Adrenal gland (tissue), 12 donors: ENCODE results near the gene CDH11. TPM values are rescaled to one million over a fixed set of nuclear protein-coding genes. Genes with fewer than 3 reads are reported as not detected.

Source experiments
- DNase-seq, 7 donors: peaks; one replicate each; pipeline ENCODE4 v3.0.0-alpha.2; 2019 to 2020
- H3K27ac ChIP-seq, 5 donors: fragments of 200-600 bp; sonication (generic) in 4 of 5; 1 replicate in 3 of 5; 2 replicates in 2 of 5; pipeline versions ENCODE4 v1.5.1 to v1.8.0; 2016 to 2020; ENCODE audit warnings: mild to moderate bottlenecking in 1 of 5
- H3K27me3 ChIP-seq: fragments of 200-600 bp; 2 replicates; pipeline ENCODE4 v1.8.0; 2021
- H3K36me3 ChIP-seq, 2 donors: fragments of 200-600 bp; replicated peaks in 1 of 2; 1 replicate in 1 of 2; 2 replicates in 1 of 2; pipeline versions ENCODE4 v1.5.1 to v1.8.0; 2018 to 2022
- H3K4me1 ChIP-seq, 2 donors: fragments of 200-600 bp; replicated peaks in 1 of 2; 1 replicate in 1 of 2; 2 replicates in 1 of 2; pipeline versions ENCODE4 v1.5.1 to v1.8.0; 2018 to 2021
- H3K4me3 ChIP-seq, 4 donors: fragments of 200-600 bp; sonication (generic) in 3 of 4; one replicate each; pipeline ENCODE4 v1.5.1; 2016 to 2018
- H3K9me3 ChIP-seq, 3 donors: fragments of 200-600 bp; sonication (generic) in 1 of 3; replicated peaks in 1 of 3; 1 replicate in 2 of 3; 2 replicates in 1 of 3; pipeline versions ENCODE4 v1.5.1 to v1.8.0; 2016 to 2021
- CTCF ChIP-seq, 6 experiments: fragments of 450-650 bp in 4 of 6; fragments of 200-600 bp in 2 of 6; sonication (generic) in 1 of 6; IDR thresholded peaks; 1 replicate in 5 of 6; 2 replicates in 1 of 6; pipeline versions ENCODE4 v1.5.1 to v1.8.0; 2016 to 2021; ENCODE audit warnings: antibody characterized with exemption in 6 of 6, mild to moderate bottlenecking in 2 of 6, moderate library complexity in 1 of 6
- POLR2A ChIP-seq, 2 donors: fragments of 450-650 bp; IDR thresholded peaks; one replicate each; pipeline ENCODE4 v1.6.1; 2017; ENCODE audit warnings: antibody characterized with exemption in 2 of 2, mild to moderate bottlenecking in 2 of 2, moderate library complexity in 1 of 2
- WGBS, 4 donors: extraction: QIAGEN DNeasy Blood & Tissue Kit in 2 of 4; methylation state at CpG; one replicate each; pipeline versions ENCODE4 v1.1.5 to v1.1.7; 2013 to 2017; 5-methylcytosine and 5-hydroxymethylcytosine counted together
- intact Hi-C, 2 donors: fragments of 100-400 bp; cut with DNase I; formaldehyde crosslinking; loops; one replicate each; pipeline versions ENCODE4 v1.14.1 to v1.15.0; 2022 to 2023
- polyA plus RNA-seq, 3 donors: library from polyadenylated mRNA; stranded (reverse); fragments of 200-250 nt in 2 of 3; fragments of 350-450 nt in 1 of 3; fragmentation: Illumina TruSeq in 1 of 3; extraction: RNeasy Lipid Tissue Mini Kit (QIAGEN cat#74804) in 1 of 3; gene quantifications; one replicate each; pipeline ENCODE4 v1.2.3, GENCODE V29; 2013 to 2014
- total RNA-seq, 9 donors: library from RNA; depleted of rRNA in 4 of 9; stranded (reverse); fragments of >200 nt in 4 of 9; fragments of 120-200 nt in 1 of 9; fragmentation: NEBNext Ultra II Directional in 1 of 9; extraction: Animal tissue kit (Norgen Biotek cat#: 25700) in 1 of 9; gene quantifications; one replicate each; pipeline versions ENCODE4 v1.1.0 to v1.2.4, GENCODE V29; 2013 to 2023
- donor health status: healthy with polysubstance abuse.
- donor health status: Bipolar disorder and iron deficiency.
- donor health status: DM: yes; HTN: yes; CAD: no.
- donor health status: DM: no; HTN: no; CAD: no.
- donor health status: DM: no; HTN: no; CAD: no.
- donor health status: DM: yes; HTN: yes; CAD: no.

The CDH11 gene
- total and polyA plus RNA-seq, 12 donors: 3.0 to 102 (median 31.0) TPM

DNA sequence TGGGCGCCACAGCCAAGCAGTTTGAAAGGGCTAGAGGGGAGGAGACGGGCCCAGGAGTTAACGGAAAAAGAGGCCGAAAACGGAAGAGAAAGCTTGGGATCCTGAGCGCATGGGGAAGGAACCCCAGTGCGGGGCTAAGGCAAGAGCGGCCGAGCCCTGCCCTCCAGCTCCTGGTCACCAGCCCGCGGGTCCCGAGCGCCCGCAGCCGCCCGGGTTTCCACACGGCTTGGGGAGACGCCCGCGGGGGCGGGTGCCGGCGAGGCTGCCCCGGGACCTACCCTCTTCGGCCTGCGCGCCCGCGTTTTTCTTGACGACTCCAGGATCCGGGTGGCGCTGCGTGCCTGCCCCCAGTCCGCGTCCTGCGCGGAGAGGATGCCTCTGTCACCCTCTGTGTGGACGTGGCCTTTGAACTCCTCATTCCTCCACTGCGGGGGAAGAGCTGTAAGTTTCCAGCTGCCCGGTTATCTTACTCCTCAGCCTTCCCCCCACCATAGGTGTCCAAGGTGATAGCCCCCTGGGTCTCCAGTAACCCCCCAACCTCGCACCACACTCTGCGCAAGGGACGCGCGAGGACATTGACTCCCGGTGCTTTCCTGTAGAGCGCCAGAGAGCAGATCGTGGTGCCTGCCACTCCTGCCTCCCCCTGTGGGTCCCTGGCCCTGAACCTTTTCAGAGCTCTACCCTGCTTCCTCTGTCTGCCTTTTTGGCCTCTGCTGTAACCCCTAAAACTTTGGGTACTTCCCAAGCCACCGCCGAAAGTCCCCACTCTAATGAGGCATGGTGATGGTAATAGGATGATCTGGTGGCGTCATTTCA, 1.7 kb upstream of the CDH11 start:
- Histone ChIP-seq H3K4me1 (peaks cover 5 to 21% of the 10 kb centered on the region in 2 donors), H3K9me3 (no peaks in the 10 kb centered on the region), H3K4me3 (peak overlapping the region in 2 of 4 donors; percentile 40 to 72), H3K27me3 (peaks cover 15% of the 10 kb centered on the region), H3K36me3 (no peaks in the 10 kb centered on the region), H3K27ac (peak overlapping the region in 3 of 5 donors; percentile 60 to 92 (median 79))
- intact Hi-C loops: no loop called here
- TF ChIP-seq CTCF (IDR thresholded peaks at IDR 0.05): no peak
- peak in 1 of 2 donors; percentile 9 for TF ChIP-seq POLR2A (IDR thresholded peaks at IDR 0.05)
- WGBS, 4 donors: 6 to 16% (median 8%) methylated on average over 24 to 51 of the region's 51 CpGs
- peak in 4 of 7 donors; percentile 10 to 33 (median 21) for DNase-seq

DNA sequence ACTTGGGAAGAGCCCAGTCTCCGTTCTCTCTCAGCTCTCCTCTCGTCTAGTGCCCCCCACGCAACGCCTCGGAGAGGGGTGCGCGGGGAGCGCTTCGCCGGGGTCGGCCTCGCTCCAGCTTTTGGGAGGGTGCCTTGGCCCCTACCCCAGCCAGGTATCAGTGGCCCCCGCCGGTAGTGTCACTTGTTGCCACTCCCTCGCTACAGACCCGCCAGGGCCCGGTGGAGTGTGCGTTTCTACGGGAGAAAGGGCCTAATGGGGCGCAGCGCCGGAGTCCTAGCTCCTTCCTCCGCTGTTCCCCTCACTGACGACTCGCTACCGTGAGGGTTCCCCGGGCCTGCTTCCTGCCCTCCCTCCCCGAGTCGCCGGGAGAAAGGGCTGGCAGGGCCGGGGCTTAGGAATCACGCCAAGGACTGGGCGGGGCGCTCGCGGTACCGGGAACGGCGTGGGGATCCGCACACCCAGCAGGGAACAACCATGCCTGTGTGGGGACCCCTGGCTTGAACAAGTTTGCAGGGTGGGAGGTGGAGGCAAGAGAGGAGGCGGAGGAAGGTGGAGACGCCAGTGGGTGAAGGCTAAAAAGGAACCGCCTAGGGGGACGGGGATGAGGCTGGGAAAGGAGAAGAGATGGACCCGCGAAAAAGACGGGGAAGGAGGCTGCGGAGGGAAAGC, 997 bp upstream of the CDH11 start:
- H3K9me3 ChIP-seq: no peaks in the 10 kb centered on the region
- WGBS, 4 donors: 0 to 1% (median 1%) methylated on average over 19 to 48 of the region's 48 CpGs
- peak in 5 of 7 donors; percentile 43 to 54 (median 47) for DNase-seq
- intact Hi-C loops: no loop called here
- TF ChIP-seq POLR2A (IDR thresholded peaks at IDR 0.05): peak in 1 of 2 donors; percentile 47
- TF ChIP-seq CTCF (IDR thresholded peaks at IDR 0.05): no peak
- H3K36me3 ChIP-seq: no peaks in the 10 kb centered on the region
- H3K4me3 ChIP-seq: peak overlapping the region in 3 of 4 donors; percentile 24 to 72 (median 40)
- H3K27me3 ChIP-seq: peaks cover 15% of the 10 kb centered on the region
- peaks cover 5 to 22% of the 10 kb centered on the region in 2 donors for H3K4me1 ChIP-seq
- peak overlapping the region in 4 of 5 donors; percentile 48 to 92 (median 70) for H3K27ac ChIP-seq

DNA sequence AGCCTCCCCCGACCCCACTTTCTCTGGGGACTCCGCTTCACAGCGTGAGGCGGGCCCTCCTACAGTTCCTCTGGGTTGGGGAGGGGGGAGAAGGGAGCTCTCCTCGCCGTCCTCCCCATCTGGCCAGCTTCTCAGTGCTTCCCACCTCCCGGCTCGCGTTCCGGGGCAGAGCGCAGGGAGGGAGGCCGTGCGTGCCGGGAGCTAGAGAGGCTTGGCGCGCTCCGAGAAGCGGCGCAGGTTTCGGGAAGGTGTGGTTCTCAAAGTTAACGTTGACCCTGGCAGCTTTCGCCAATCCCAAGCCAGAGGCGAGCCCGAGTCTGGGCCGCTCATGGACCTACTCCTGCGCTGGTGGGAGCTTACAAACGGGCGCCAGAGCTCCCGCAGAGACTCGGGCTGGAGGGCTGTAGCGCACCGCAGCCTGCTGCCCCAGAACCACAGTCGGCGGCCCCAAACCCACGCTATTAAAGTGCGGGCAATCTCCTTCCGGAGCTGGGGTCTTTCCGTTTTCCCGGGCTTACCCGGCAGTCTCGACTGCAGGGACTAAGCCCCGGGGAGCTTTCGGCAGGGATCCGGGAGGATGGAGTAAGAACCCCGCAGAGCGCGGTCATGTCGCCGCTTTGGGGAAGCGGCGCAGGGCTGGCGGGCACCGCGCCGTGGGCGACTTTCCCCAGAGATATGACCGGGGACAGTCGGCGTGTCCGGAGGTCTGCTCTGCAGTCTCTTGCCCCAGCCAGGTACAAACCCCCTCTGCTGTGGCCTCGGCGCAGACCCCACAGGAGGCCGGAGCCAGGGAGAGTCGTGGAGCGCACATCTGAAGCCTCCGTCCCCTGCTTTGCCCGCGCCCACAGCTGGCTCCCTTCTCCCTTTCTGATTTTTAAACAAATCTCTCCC, 787 bp downstream of the CDH11 start:
- 1 to 2% (median 1%) methylated on average over 16 to 68 of the region's 68 CpGs for WGBS, 4 donors
- intact Hi-C loops: no loop called here
- H3K27ac ChIP-seq: peak overlapping the region in 4 of 5 donors; percentile 32 to 92 (median 50)
- no peaks in the 10 kb centered on the region for H3K9me3 ChIP-seq
- peak overlapping the region in 2 of 4 donors; percentile 40 to 72 for H3K4me3 ChIP-seq
- peak in 3 of 7 donors; percentile 11 to 22 (median 14) for DNase-seq
- H3K27me3 ChIP-seq: peaks cover 15% of the 10 kb centered on the region
- TF ChIP-seq POLR2A (IDR thresholded peaks at IDR 0.05) (no peak), CTCF (IDR thresholded peaks at IDR 0.05) (no peak)
- no peaks in the 10 kb centered on the region for H3K36me3 ChIP-seq
- H3K4me1 ChIP-seq: peaks cover 5 to 28% of the 10 kb centered on the region in 2 donors
